Measurements from ENCODE around the gene IZUMO1.

Gene IZUMO1

GRCh38 chr19:48756686-48757085, 10.0 kb upstream of the IZUMO1 start:
- DNase-seq, result no peak

DNA sequence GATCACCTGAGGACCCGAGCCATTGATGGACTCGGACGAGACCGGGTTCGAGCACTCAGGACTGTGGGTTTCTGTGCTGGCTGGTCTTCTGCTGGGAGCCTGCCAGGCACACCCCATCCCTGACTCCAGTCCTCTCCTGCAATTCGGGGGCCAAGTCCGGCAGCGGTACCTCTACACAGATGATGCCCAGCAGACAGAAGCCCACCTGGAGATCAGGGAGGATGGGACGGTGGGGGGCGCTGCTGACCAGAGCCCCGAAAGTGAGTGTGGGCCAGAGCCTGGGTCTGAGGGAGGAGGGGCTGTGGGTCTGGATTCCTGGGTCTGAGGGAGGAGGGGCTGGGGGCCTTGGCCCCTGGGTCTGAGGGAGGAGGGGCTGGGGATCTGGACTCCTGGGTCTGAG, 9.5 kb upstream of the IZUMO1 start:
- no peak for DNase-seq

DNA sequence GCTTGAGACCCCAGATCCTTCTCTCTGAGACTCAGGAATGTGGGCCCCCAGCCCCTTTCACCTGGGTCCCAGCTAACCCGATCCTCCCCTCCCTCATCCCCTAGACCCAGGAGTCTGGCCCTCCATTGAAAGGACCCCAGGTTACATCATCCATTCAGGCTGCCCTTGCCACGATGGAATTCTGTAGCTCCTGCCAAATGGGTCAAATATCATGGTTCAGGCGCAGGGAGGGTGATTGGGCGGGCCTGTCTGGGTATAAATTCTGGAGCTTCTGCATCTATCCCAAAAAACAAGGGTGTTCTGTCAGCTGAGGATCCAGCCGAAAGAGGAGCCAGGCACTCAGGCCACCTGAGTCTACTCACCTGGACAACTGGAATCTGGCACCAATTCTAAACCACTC, 9.1 kb upstream of the IZUMO1 start:
- no peak for DNase-seq

- DNase-seq, result no peak
These were observed 8.5 kb upstream of the IZUMO1 start, which contains the start of gene FGF21 for GRCh38 chr19:48755084-48755641. TSS of gene FGF21 (plus strand) at chr19:48755524. CDS start at chr19:48756237, 713 bp downstream.

DNA sequence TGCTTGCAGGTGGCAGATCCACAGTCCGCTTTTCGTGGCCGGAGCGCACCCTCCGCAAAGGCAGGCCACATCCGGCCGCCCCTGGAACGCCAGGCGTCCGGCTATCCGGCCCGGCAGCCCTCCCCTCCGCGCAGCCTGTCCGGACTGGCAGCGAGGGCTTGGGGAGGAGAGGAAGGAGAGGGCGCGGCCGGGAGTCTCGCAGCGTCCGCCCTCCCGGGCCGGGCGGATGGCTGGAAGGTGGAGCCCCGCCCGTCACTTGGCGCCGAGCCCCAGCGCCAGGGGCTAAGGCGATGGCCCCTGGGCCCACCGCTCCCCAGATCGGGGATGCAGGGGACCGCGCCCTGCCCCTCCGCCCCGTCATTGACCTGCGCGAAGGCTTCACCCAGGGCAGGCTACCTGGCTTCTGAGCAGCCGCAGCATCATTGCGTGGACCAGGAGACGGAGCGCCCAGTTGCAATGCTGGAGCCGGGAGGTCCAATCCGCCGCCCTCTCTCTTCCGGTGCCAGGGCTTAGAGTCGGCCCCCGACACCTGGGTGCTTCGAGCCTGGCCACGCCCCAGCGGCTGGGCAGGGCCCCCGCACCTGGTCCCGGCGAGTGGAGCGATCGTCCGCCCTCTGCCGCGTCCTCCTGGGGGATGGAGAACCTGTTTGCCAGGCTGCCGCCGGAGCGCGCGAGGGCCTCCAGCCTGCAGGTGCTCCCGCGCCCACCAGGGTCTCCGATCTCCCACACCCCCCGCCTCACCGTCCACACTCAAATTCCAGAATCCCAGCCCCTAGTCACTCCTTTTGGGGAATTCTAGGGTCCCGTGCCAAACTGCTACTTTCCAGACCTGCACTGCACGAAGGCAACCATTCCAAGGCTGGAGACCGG, 6.0 kb upstream of the IZUMO1 start, which contains the start of gene FUT1:
FUT1 (minus strand) TSS at position 146 of the 870 bp plus-strand sequence. CDS start 1,360 bp downstream, outside the sequence.
- no peak for DNase-seq

DNA sequence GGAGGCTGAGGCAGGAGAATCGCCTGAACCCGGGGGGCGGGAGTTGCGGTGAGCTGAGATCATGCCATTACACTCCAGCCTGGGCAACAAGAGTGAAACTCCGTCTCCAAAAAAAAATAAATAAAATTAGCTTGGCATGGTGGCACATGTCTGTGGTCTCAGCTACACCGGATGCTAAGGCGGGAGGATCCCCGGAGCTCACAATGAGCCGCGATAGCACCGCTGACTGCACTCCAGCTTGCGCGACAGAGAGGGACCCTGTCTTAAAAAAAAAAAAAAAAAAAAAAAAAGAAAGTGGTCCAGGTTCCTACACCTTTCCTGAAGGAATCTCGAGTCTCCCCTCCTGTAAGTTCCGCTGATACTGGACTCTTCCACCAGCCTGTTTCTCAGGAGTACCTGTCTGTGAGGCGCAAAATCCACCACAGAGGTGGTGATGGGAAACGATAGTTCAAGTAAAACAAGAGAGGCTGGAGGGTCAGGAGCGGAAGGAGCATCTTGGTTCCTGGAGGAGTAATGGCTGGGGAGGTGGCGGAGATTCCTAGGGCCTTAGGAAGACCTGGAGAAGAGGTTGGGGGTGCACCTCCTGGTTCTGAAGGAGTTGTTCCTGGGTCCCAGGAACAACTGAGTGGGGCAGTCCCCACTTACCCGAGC, 5.3 kb upstream of the IZUMO1 start:
- no peak for DNase-seq

- no peak for DNase-seq
These were observed 4.2 kb upstream of the IZUMO1 start for GRCh38 chr19:48750771-48751504.

DNA sequence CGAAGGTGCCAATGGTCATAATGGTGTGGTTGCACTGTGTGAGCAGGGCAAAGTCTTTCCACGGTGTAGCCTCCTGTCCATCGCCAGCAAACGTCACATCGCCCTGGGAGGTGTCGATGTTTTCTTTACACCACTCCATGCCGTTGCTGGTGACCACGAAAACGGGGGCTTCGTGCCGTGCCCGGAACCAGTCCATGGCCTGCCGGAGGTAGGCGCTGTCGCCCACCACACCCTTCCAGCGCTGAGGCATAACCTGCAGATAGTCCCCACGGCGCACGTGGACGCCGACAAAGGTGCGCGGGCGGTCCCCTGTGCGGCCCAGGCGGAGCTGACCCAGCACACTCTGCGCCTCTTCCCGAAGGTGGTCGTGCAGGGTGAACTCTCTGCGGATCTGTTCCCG, 3.6 kb upstream of the IZUMO1 start:
- no peak for DNase-seq

DNA sequence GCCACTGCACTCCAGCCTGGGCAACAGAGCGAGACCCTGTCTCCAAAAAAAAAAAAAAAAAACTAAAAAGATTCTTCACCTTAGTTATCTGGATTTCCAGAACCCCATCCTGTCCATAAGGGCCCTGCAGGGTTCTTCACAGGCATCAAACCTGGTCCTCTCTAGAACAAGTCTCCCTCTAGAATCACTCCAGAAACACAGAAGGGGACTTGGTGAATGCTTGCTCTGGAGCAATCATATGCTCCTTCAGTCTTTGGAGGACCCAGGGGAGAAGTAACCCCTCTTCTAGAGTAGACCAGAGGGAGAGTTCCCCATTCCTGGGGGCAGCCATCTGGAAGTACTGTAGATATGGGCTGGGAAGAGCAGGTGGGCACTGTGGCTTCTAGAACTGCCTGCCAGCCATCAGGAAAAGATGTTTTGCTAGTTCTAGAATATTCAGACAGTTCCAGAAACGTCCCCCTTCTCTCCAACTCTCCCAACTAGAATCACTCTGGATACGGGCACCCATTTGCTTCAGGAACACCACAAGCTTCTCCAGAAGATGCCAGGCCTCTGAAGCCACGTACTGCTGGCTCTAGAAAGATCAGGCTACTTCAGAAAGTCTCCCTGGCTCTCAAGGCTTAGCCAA, 3.0 kb upstream of the IZUMO1 start:
- no peak for DNase-seq

DNA sequence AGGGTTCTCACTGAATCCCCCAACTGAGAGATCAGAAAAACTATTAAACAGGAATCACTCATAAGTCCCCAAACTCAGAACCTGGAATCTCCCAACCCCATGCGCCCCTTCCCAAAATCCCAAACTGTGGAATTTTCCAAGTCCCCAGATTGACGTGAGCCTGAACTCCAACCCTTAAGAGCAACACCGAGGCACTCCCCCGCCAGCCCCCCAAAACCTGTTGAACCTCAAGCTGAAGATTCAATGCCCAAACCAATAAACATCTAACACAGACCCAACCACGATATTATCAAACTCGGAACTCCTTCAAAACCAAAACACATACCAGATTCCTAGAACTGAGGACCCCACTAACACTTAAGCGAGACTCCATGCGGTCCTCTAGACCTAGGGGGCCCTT, 599 bp downstream of the IZUMO1 start:
- DNase-seq, result no peak

DNA sequence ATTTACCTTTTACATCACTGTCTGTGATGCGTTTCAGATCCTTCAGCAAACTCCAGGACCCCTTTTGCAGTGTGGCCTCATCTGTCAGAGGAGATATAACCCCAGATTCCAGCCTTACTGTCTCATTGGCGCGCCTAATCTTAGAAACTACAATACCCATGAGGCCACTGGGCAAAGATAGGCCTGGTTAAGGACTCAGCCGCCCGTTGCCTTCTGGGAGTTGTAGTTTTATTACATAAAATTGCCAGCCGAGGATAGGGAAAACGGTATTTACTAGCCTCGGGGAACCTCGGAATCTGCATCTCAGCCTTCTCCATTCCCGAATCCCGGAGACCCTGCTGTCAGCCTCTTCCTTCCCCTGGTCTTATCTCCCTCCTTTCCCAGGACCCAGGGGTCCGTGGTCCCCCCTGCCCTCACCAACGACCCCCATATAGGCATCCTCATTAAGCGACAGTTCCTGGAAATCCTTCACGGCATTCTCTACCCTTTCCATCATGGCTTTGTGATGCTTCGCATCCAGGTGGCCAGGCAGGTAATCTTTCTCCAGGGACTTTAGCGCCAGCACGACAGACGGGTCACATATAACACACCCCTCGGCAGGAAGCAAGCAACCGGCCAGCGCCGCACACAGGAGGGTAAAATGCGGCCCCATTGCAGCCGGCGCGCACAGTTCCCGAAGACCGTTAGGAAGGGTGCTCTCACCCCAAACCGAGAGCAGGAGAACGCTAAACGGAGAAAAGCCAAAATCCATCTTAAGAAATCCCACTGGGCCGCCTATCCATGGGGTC, 1.3 kb downstream of the IZUMO1 start:
- no peak for DNase-seq

DNA sequence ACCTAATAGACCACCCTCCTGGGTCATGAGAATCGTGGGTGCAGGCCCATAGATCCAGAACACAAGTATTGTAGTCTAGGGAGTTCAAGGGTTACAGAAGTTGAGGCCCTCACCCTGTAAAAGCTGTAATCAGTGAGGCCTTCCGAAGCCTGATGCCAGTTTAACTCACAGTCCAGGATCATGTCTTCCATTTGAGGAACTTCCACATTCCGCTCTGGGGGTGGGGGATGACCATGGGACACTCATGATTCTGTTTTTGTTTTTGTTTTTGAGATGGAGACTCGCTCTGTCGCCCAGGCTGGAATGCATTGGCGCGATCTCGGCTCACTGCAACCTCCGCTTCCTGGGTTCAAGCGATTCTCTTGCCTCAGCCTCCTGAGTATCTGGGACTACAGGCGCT, 4.6 kb downstream of the IZUMO1 start:
- no peak for DNase-seq

GRCh38 chr19:48741129-48741999, 5.3 kb downstream of the IZUMO1 start:
- no peak for DNase-seq

GRCh38 chr19:48740164-48740972, 6.3 kb downstream of the IZUMO1 start, which contains the start of gene RASIP1:
TSS of gene RASIP1 (minus strand) at chr19:48740610. CDS start at chr19:48740282, 328 bp downstream.
- no peak for DNase-seq

DNA sequence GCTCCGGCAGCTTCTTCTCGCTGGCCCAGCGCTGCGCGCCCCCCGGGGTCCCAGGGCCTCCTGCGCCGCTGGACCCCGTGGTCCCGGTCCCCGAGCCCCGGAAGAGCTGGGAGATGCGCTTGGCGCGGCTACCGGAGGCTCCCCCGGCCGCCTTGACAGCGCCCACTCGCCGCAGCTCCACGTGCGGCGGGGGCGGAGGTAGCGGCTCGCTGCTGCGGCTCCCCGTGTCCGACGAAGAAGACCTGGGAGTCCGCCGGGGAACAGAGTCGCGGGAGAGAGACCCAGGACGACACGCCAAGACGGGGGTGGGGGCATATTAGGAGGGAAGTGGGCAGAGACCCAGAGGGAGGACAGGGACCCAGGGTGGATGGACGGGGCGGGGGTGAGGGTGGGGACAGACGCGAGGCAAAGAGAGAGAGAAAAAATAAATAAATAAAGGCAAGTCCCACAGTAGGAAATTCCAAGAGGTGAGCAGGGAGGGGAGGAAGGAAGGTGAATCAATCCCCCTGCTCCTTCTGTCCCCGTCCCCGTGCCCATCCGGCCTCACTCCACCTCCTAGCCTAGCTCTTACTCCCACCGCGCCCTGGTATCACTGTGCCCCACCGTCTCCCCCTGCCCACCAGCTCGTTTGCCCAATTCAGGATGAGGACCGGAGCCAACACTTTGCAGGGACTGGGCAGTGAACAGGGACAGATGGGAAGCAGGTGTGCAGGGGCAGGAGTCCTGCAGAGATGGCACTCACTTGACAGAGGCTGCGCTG, 7.1 kb downstream of the IZUMO1 start:
- DNase-seq, result no peak

- DNase-seq, result peak; percentile 85 to 90 (median 86)
These were observed 7.9 kb downstream of the IZUMO1 start for GRCh38 chr19:48738557-48739403.

GRCh38 chr19:48737360-48737998, 9.2 kb downstream of the IZUMO1 start:
- no peak for DNase-seq
